ENCODE measurements around the gene TNIK. TPM values are rescaled to one million over a fixed set of nuclear protein-coding genes. Genes with fewer than 3 reads are reported as not detected.

The TNIK gene
- total and polyA plus RNA-seq, 2 of the 4 experiments (the other 2 are of a cell fraction), result 3.4 to 6.3 TPM

DNA sequence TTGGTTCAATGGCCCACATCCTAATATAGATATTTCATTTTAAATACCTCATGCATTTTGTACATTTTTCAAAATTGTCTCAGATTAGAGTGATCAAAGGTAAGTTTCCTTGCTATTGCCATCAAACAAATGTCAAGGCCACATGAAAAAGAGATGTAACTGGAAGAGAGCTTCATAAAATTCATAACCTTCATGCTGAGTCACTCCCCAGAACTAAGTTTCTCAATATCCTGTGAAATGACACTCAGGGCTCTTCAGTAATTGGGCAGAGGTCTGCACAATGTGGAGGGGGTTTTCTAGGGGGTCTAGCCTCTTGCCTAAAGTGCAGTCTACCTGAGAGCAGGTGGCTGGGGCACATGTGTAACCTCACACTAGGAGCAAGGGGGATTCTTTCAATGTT is 281.5 kb downstream of the TNIK start:
- no peak overlapping the region for H3K4me2 ChIP-seq (ENCODE audit: low read depth, low read length)
- no peak overlapping the region for H3K18ac ChIP-seq (ENCODE audit: low read depth, low read length)
- H3K4me1 ChIP-seq (ENCODE audit: control insufficient read depth, insufficient read depth, low read length), result peaks cover 14% of the 10 kb centered on the region
- no peak for TF ChIP-seq POLR2A (IDR thresholded peaks at IDR 0.05; ENCODE audit: low read depth, low read length)
- TF ChIP-seq, protein P1, sequence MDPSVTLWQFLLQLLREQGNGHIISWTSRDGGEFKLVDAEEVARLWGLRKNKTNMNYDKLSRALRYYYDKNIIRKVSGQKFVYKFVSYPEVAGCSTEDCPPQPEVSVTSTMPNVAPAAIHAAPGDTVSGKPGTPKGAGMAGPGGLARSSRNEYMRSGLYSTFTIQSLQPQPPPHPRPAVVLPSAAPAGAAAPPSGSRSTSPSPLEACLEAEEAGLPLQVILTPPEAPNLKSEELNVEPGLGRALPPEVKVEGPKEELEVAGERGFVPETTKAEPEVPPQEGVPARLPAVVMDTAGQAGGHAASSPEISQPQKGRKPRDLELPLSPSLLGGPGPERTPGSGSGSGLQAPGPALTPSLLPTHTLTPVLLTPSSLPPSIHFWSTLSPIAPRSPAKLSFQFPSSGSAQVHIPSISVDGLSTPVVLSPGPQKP (IDR thresholded peaks at IDR 0.05; ENCODE audit: borderline replicate concordance, low read depth, low read length), result no peak
- no peak for TF ChIP-seq SMC3 (IDR thresholded peaks at IDR 0.05; ENCODE audit: low read depth, low read length)
- peak; percentile 70 for TF ChIP-seq NFE2L2 (IDR thresholded peaks at IDR 0.05; ENCODE audit: low read depth, low read length)
- no peak for TF ChIP-seq USF2 (IDR thresholded peaks at IDR 0.05; ENCODE audit: low read depth, low read length)
- no peak for TF ChIP-seq RAD21 (IDR thresholded peaks at IDR 0.05; ENCODE audit: low read length)
- no peak for TF ChIP-seq CEBPB (IDR thresholded peaks at IDR 0.05; ENCODE audit: low read depth, low read length)
- no peak overlapping the region for H3K4me3 ChIP-seq (ENCODE audit: insufficient read depth, low read depth, low read length)
- CTCF ChIA-PET, result no interaction called here
- no peak overlapping the region for H2BK20ac ChIP-seq (ENCODE audit: low read depth, low read length)
- POLR2A ChIA-PET (ENCODE audit: unreplicated experiment), result no interaction called here
- no peak for ATAC-seq (ENCODE audit: low read depth)
- H3K27ac ChIP-seq (ENCODE audit: insufficient read depth, low read length), result no peak overlapping the region
- no peak overlapping the region for H2BK5ac ChIP-seq (ENCODE audit: low read depth, low read length, poor library complexity, severe bottlenecking)
- H2BK120ac ChIP-seq (ENCODE audit: low read depth, low read length), result no peak overlapping the region
- no peaks in the 10 kb centered on the region for H3K9me3 ChIP-seq (ENCODE audit: control insufficient read depth, insufficient read depth, low read length)
- no peak overlapping the region for H4K8ac ChIP-seq (ENCODE audit: low read depth in 2 of 2, low read length in 2 of 2)
- no peak overlapping the region for H4K91ac ChIP-seq (ENCODE audit: insufficient read depth, low read depth, low read length)
- H3K27me3 ChIP-seq (ENCODE audit: control insufficient read depth, insufficient read depth, low read length), result no peaks in the 10 kb centered on the region
- H4K20me1 ChIP-seq (ENCODE audit: insufficient read depth, low read length), result no peaks in the 10 kb centered on the region
- H4K5ac ChIP-seq (ENCODE audit: low read depth, low read length), result no peak overlapping the region
- in situ Hi-C loops (cut with MboI; ENCODE audit: low sequenced_read_pairs) (no loop called here), intact Hi-C loops (cut with micrococcal nuclease) (no loop called here), dilution Hi-C loops (cut with HindIII; ENCODE audit: low sequenced_read_pairs, unreplicated experiment) (no loop called here)
- no peak for DNase-seq
- no peak overlapping the region for H3K4ac ChIP-seq (ENCODE audit: low read depth, low read length)
- no peak overlapping the region for H3K56ac ChIP-seq (ENCODE audit: extremely low read depth, insufficient read depth, low read length)
- H3K79me1 ChIP-seq (ENCODE audit: low read depth in 1 of 2, low read length in 2 of 2), result no peaks in the 10 kb centered on the region
- no TSS peak for BruUV-seq (replicated peaks)
- H3K9me1 ChIP-seq (ENCODE audit: insufficient read depth, low read length), result peaks cover 7% of the 10 kb centered on the region; the same call in 1 of the 2 replicates
- no peak overlapping the region for H3K9ac ChIP-seq (ENCODE audit: low read depth, low read length)
- H3K23ac ChIP-seq (ENCODE audit: low read depth, low read length), result no peak overlapping the region
- H3K36me3 ChIP-seq (ENCODE audit: control insufficient read depth, insufficient read depth, low read length), result no peaks in the 10 kb centered on the region
- H2AFZ ChIP-seq (replicated peaks; ENCODE audit: low read length, poor library complexity), result no peak overlapping the region
- H3K14ac ChIP-seq (replicated peaks; ENCODE audit: low read depth, low read length), result no peak overlapping the region; the same call in 1 of the 2 replicates
- H2AK5ac ChIP-seq (ENCODE audit: low read depth, low read length), result no peak overlapping the region
- no peak overlapping the region for H2BK15ac ChIP-seq (ENCODE audit: low read depth, low read length)
- H2AK9ac ChIP-seq (replicated peaks; ENCODE audit: low read depth, low read length, poor library complexity), result no peak overlapping the region

All from IMR-90 (cell line).